Stimulated activated effector memory CD8-positive, alpha-beta T cell treated with anti-CD3 and anti-CD28 coated beads, Interleukin-12 subunit alpha, Interleukin-12 subunit beta, amount 100 ng/mL, for 72 hours (primary cell): Measurements from ENCODE around the gene SPDYE3.
"Not testable (repeated sequence)": the region's sequence is repeated elsewhere in the genome, so short reads cannot be mapped to it uniquely, and the experiment has no call there.

Experiments
- ATAC-seq: fragments of 150-1000 bp; cut with Tn5 transposase; 2 replicates; pipeline ENCODE4 v1.10.0; 2021
- DNase-seq, 2 donors: peaks; one replicate each; pipeline ENCODE4 v3.0.0; 2021 to 2022; ENCODE audit warnings: low spot score in 2 of 2
- H3K27ac Mint-ChIP-seq: one replicate; pipeline ENCODE4 v1.8.0; 2022; ENCODE audit warnings: mild to moderate bottlenecking, mixed read lengths
- H3K36me3 Mint-ChIP-seq: one replicate; pipeline ENCODE4 v1.8.0; 2022; ENCODE audit warnings: mild to moderate bottlenecking, mixed read lengths
- H3K4me1 Mint-ChIP-seq: one replicate; pipeline ENCODE4 v1.8.0; 2022; ENCODE audit warnings: mixed read lengths
- H3K4me3 Mint-ChIP-seq: one replicate; pipeline ENCODE4 v1.8.0; 2022; ENCODE audit warnings: mild to moderate bottlenecking, mixed read lengths
- H3K9me3 Mint-ChIP-seq: one replicate; pipeline ENCODE4 v1.8.0; 2022; ENCODE audit warnings: mixed read lengths

The SPDYE3 gene

DNA sequence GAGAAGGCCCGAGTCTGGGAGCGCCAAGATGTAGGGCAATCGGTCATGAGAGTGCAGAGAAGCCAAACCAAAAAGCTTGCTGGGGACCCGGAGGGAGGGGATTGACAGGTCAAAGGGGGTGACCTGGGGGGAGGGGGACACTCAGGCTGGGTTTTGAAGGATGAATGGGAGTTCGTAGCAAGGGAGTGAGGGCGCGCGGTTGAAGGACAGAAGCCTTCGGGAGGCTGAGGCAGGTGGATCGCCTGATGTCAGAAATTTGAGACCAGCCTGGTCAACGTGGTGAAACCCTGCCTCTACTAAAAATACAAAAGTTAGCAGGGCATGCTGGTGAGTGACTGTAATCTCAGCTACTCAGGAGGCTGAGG, 35.0 kb upstream of the SPDYE3 start:
- peak overlapping the region; percentile 67 for H3K27ac Mint-ChIP-seq

DNA sequence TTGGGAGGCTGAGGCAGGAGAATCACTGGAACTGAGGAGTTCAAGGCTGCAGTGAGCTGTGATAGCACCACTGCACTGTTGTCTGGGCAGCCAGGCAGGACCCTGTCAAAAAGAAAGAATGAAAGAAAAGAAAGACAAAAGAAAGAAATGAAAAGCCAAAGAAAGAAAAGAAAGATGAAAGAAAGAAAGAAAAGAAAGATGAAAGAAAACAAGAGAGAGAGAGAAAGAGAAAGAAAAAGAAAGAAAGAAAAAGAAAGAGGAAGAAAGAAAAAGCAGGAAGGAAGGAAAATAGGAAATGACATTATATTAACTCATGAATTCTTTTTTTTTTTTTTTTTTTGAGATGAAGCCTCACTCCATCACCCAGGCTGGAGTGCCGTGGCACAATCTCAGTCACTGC, 32.4 kb upstream of the SPDYE3 start:
- Mint-ChIP-seq H3K27ac (peak overlapping the region; percentile 11), H3K4me1 (peaks cover 9% of the 10 kb centered on the region), H3K9me3 (no peaks in the 10 kb centered on the region), H3K4me3 (no peak overlapping the region), H3K36me3 (peaks cover 8% of the 10 kb centered on the region)
- DNase-seq (no peak), ATAC-seq (no peak)

More for the DNA sequence above, 35.0 kb upstream of the SPDYE3 start:
- not testable (repeated sequence) for ATAC-seq, DNase-seq, H3K36me3 Mint-ChIP-seq, H3K9me3 Mint-ChIP-seq
- Mint-ChIP-seq H3K4me1 (peaks cover 15% of the 10 kb centered on the region), H3K4me3 (peak overlapping the region; percentile 64)

- not testable (repeated sequence) for H3K4me1 Mint-ChIP-seq, H3K4me3 Mint-ChIP-seq, H3K9me3 Mint-ChIP-seq, H3K36me3 Mint-ChIP-seq, ATAC-seq, H3K27ac Mint-ChIP-seq, DNase-seq
These were observed 31.4 kb upstream of the SPDYE3 start for GRCh38 chr7:100276126-100276525.

DNA sequence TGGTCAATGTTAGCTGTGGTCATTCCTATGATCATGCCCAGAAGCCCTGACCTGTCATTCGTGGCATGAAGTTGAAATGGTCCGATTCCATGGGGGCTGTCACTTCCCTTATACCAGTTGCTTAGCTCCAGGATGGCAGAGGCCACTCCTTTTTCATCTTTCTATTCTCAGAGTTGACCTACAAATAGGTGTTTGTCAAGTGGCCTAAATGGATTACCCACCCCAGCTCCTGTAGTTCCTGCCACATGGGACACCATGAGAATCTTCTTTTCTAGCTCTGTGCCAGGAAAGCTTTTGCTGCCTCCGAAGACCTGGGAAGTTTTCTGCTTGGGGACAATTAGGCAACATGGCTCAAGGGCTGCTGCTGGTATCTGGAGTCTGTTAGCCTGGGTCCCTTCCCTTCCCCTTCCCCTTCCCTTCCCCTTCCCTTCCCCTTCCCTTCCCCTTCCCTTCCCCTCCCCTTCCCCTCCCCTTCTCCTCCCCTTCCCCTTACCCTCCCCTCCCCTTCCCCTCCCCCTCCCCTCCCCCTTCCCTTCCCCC, 25.4 kb upstream of the SPDYE3 start:
- not testable (repeated sequence) for H3K4me1 Mint-ChIP-seq, DNase-seq, H3K36me3 Mint-ChIP-seq, H3K4me3 Mint-ChIP-seq, H3K9me3 Mint-ChIP-seq, ATAC-seq
- H3K27ac Mint-ChIP-seq: peak overlapping the region; percentile 80

DNA sequence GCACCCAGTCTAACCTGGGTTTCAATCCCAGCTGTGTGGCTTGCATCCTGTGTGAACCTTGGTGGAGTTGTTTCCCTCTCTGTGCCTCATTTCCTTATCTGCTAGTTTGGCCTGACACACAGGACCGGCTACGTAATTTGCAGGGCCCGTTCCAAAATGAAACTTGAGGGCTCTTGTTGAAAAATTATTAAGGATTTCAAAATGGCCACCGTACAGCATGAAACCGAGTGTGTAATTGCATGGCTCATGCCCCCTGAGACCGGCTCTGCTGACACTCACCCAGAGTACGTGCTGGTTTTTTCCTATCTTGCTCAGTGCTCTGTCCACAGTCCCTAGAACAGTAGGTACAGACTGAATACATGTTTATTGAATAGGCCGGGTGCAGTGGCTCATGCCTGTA, 24.4 kb upstream of the SPDYE3 start:
- H3K27ac Mint-ChIP-seq, ATAC-seq, DNase-seq, H3K4me1 Mint-ChIP-seq, H3K36me3 Mint-ChIP-seq, H3K9me3 Mint-ChIP-seq, H3K4me3 Mint-ChIP-seq: not testable (repeated sequence)

DNA sequence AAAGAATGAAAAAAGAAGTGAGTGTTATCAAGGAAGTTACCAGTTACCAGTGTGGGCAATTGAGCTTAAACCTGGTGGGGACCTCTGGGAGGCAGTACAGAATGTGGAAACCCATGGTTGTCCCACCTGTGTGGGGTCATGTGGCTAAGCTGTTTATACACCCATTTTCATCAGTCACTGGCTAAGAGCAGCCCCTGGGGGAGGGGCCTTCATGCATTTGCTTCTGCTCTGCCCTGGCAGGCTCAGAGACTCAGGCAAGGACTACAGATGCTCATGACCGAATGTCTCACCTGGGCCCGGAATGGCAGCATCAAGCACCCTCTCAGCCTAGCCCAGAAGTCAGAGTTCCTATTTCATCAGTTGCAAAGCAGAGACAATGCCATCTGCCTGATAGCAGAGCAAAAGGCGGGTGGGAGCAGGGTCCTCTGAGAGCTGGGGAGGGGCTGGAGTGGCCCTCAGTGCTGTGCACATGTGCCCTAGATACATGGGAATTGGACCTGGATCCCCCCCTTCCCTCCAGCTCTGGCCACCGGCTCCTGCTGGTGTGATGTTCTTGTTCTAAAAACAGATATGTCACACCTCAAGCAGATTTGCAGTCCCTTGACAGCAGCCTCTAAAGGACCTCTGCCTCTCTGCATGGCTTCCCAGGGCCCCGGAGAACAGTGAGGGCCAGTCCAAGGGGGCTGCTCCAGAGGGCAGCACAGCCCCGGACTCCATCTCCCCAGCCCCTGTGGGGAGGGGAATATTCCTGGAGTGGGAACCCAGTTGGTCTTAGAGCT, 20.1 kb upstream of the SPDYE3 start:
- H3K9me3 Mint-ChIP-seq, H3K4me1 Mint-ChIP-seq, ATAC-seq, H3K27ac Mint-ChIP-seq, DNase-seq, H3K4me3 Mint-ChIP-seq, H3K36me3 Mint-ChIP-seq: not testable (repeated sequence)

GRCh38 chr7:100288258-100288657, 19.2 kb upstream of the SPDYE3 start:
- DNase-seq, ATAC-seq, H3K27ac Mint-ChIP-seq, H3K36me3 Mint-ChIP-seq, H3K4me3 Mint-ChIP-seq, H3K9me3 Mint-ChIP-seq, H3K4me1 Mint-ChIP-seq: not testable (repeated sequence)

- not testable (repeated sequence) for H3K36me3 Mint-ChIP-seq, H3K4me1 Mint-ChIP-seq, H3K4me3 Mint-ChIP-seq, H3K9me3 Mint-ChIP-seq, DNase-seq
- peak overlapping the region; percentile 32 for H3K27ac Mint-ChIP-seq
- ATAC-seq: peak; percentile 86
These were observed 15.3 kb upstream of the SPDYE3 start for GRCh38 chr7:100292162-100292561.

GRCh38 chr7:100295269-100295668, 12.2 kb upstream of the SPDYE3 start:
- not testable (repeated sequence) for H3K27ac Mint-ChIP-seq, DNase-seq, H3K9me3 Mint-ChIP-seq, H3K4me1 Mint-ChIP-seq, H3K4me3 Mint-ChIP-seq, ATAC-seq
- peaks cover 13% of the 10 kb centered on the region for H3K36me3 Mint-ChIP-seq

DNA sequence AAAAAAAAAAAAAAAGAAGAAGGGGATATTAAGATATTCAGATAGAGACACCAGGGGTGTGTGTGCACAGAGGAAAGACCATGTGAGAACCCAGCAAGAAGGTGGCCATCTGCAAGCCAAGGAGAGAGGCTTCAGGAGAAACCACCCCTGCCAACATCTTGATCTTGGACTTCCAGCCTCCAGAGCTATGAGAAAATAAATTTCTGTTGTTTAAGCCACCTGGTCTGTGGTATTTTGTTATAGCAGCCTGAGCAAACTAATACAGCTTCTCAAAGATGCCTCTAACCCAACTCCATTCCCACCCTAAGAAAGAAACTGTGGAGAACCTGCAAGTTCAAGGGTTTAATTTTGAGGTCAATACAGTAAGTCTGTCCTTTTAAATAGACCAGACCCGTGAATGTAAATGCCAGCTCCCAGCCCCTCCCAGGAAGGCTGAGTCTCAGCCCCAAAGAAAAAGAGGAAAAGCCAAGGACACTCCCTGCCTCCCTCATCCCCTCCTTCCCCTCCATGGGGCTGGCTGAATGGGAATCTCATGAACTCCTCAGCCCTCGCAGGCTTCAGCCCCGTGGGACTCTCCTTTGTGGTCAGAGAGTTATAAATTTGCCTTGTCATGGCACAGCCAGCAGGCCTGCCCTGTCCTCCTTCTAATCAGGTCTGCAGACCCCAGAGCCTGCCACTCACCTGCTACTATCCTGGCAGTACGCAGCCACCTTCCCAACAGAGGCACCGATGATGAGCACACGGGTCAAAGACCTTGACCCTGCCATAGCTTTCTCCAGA, 9.5 kb upstream of the SPDYE3 start:
- not testable (repeated sequence) for H3K4me3 Mint-ChIP-seq, H3K9me3 Mint-ChIP-seq, ATAC-seq, H3K27ac Mint-ChIP-seq, DNase-seq, H3K4me1 Mint-ChIP-seq
- H3K36me3 Mint-ChIP-seq: peaks cover 13% of the 10 kb centered on the region

DNA sequence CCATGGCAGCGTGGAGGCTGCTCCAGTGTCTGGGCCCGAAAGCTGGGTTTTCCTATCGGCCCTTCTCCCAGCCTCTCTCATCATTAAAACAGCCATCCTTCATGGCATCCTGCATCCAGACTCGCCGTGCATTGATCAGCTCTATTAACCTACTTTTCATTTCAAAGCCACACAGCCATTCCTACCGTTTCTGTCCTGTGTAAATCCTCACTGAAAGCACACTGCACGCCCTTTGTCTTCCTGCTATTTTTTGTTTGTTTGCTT, 8.9 kb upstream of the SPDYE3 start:
- peaks cover 13% of the 10 kb centered on the region for H3K36me3 Mint-ChIP-seq
- H3K27ac Mint-ChIP-seq, ATAC-seq, DNase-seq, H3K4me1 Mint-ChIP-seq, H3K4me3 Mint-ChIP-seq, H3K9me3 Mint-ChIP-seq: not testable (repeated sequence)

- H3K36me3 Mint-ChIP-seq, DNase-seq, ATAC-seq, H3K27ac Mint-ChIP-seq, H3K4me3 Mint-ChIP-seq, H3K9me3 Mint-ChIP-seq, H3K4me1 Mint-ChIP-seq: not testable (repeated sequence)
These were observed 3.0 kb upstream of the SPDYE3 start for GRCh38 chr7:100304526-100304925.

DNA sequence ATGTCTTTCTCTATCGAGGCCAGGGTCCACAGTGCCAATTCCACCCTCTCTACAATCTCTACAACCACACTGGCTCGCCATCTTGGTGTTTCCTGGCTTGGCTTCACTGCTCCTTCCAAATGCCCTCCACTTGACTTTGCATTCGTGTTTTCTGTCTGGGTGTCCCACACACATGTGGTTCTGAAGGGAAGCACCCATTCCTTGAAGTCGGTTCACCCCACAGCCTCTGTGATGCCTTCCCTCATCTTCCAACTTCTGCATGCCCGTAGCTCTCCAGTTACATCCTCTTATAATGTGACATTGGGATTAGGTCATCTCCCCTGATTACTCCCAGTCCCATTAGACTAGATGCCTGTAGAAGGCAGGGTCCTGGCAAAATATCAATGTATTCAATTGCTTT, 10.8 kb downstream of the SPDYE3 start:
- peaks cover 36% of the 10 kb centered on the region for H3K36me3 Mint-ChIP-seq
- peak overlapping the region; percentile 75 for H3K27ac Mint-ChIP-seq
- peaks cover 16% of the 10 kb centered on the region for H3K4me1 Mint-ChIP-seq
- not testable (repeated sequence) for ATAC-seq, H3K9me3 Mint-ChIP-seq, DNase-seq
- peak overlapping the region; percentile 63 for H3K4me3 Mint-ChIP-seq

GRCh38 chr7:100321648-100322047, 14.1 kb downstream of the SPDYE3 start:
- Mint-ChIP-seq H3K36me3 (peaks cover 69% of the 10 kb centered on the region), H3K4me1 (peaks cover 16% of the 10 kb centered on the region)
- not testable (repeated sequence) for DNase-seq, H3K27ac Mint-ChIP-seq, H3K9me3 Mint-ChIP-seq, H3K4me3 Mint-ChIP-seq, ATAC-seq

DNA sequence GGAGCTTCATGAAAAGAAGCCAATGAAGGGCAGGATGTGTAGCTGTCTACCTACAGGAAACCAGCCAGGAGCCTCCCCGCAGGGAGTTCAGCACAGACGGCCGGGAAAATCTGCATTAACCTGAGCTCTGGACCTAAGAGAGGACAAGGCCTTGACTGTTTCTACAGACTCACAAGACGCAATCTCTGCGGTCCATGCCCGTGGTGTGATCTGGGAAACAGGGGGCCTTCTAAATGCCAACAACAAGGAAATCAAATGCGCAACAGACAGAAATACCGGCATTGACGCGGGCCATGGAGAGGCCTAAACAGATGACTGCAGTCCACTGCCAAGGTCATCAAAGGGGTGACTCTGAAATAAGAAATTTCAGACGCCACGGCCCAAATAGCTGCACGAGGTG, 16.7 kb downstream of the SPDYE3 start:
- H3K36me3 Mint-ChIP-seq: peaks cover 87% of the 10 kb centered on the region
- not testable (repeated sequence) for H3K27ac Mint-ChIP-seq, H3K4me3 Mint-ChIP-seq, ATAC-seq, H3K9me3 Mint-ChIP-seq, DNase-seq, H3K4me1 Mint-ChIP-seq

DNA sequence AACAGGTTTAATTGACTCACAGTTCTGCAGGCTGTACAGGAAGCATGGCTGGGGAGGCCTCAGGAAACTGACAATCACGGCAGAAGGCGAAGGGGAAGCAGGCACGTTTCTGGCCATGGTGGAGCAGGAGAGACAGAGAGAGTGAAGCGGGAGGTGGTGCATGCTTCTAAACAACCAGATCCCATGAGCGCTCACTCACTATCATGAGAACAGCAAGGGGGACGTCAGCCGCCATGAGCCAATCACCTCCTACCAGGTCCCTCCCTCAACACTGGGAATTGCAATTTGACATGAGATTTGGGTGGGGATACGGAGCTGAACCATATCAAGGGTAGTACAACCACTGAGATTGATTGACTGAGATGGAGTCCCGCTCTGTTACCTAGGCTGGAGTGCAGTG, 18.2 kb downstream of the SPDYE3 start:
- H3K4me1 Mint-ChIP-seq, DNase-seq, H3K9me3 Mint-ChIP-seq, H3K27ac Mint-ChIP-seq, H3K4me3 Mint-ChIP-seq, ATAC-seq: not testable (repeated sequence)
- H3K36me3 Mint-ChIP-seq: peaks cover 93% of the 10 kb centered on the region
